SK-N-SH (cell line): Measurements from ENCODE around the gene TCEA3.

Source experiments
- EP300 ChIP-seq, 2 experiments: IDR thresholded peaks; 2 replicates each; pipeline versions ENCODE4 v1.4.0 to v1.6.1; 2012; ENCODE audit warnings: borderline replicate concordance in 1 of 2, low read depth in 1 of 2, low read length in 1 of 2
- GABPA ChIP-seq: IDR thresholded peaks from 2 replicates; pipeline ENCODE4 v1.4.0; 2012; ENCODE audit warnings: low read depth, mild to moderate bottlenecking
- JUND ChIP-seq: IDR thresholded peaks from 2 replicates; pipeline ENCODE4 v1.4.0; 2012
- NRF1 ChIP-seq: IDR thresholded peaks from 2 replicates; pipeline ENCODE4 v1.6.1; 2012; ENCODE audit warnings: low read depth, mild to moderate bottlenecking, low read length
- POLR2AphosphoS5 ChIP-seq: IDR thresholded peaks from 2 replicates; pipeline ENCODE4 v1.6.1; 2012; ENCODE audit warnings: low read depth, low read length
- RAD21 ChIP-seq: IDR thresholded peaks from 2 replicates; pipeline ENCODE4 v1.6.1; 2012; ENCODE audit warnings: mild to moderate bottlenecking, low read length
- RXRA ChIP-seq: IDR thresholded peaks from 2 replicates; pipeline ENCODE4 v1.4.0; 2012; ENCODE audit warnings: low read depth, mild to moderate bottlenecking, borderline replicate concordance
- TAF1 ChIP-seq: IDR thresholded peaks from 2 replicates; pipeline ENCODE4 v1.6.1; 2012; ENCODE audit warnings: low read depth, mild to moderate bottlenecking, low read length, moderate library complexity, borderline replicate concordance
- TEAD4 ChIP-seq: IDR thresholded peaks from 2 replicates; pipeline ENCODE4 v1.4.0; 2012; ENCODE audit warnings: mild to moderate bottlenecking, borderline replicate concordance; ENCODE audit not compliant: insufficient read depth
- TF ChIP-seq, protein P1 (sequence below): fragments of 200-600 bp; sonication (generic); IDR thresholded peaks from 2 replicates; pipeline ENCODE4 v1.6.1; 2017; ENCODE audit warnings: antibody characterized with exemption, mild to moderate bottlenecking, moderate library complexity
- TF ChIP-seq, protein P2 (sequence below): IDR thresholded peaks from 2 replicates; pipeline ENCODE4 v1.4.0; 2012; ENCODE audit warnings: low read depth
- TF ChIP-seq, protein P3 (sequence below): IDR thresholded peaks from 2 replicates; pipeline ENCODE4; 2012
- TF ChIP-seq, protein P4 (sequence below): IDR thresholded peaks from 2 replicates; pipeline ENCODE4 v1.4.0; 2012; ENCODE audit warnings: low read depth, borderline replicate concordance

DNA sequence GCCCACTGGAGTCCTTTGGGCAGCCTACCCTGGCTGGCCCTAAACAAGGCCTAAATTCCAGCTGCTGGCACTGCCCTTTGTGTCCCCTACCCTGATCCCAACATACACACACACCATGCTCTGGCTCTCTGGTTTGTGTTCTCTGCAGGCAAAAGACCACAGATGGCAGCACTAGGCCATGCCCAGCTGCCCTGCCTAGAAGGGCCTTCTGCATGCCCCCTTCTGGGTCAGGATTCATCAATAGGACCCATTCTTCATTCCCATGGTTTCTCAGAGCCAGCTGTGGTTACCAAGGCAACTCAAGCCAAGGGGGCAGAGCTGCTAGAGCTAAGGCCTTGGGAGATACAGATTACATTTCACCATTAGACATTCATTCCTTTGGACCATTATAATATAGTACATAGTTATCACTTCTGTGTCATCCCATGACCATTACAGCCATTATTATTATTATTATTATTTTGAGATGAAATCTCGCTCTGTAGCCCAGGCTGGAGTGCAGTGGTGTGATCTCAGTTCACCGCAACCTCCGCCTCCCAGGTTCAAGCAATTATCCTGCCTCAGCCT is 42.0 kb upstream of the TCEA3 start:
- TF ChIP-seq, protein P1, sequence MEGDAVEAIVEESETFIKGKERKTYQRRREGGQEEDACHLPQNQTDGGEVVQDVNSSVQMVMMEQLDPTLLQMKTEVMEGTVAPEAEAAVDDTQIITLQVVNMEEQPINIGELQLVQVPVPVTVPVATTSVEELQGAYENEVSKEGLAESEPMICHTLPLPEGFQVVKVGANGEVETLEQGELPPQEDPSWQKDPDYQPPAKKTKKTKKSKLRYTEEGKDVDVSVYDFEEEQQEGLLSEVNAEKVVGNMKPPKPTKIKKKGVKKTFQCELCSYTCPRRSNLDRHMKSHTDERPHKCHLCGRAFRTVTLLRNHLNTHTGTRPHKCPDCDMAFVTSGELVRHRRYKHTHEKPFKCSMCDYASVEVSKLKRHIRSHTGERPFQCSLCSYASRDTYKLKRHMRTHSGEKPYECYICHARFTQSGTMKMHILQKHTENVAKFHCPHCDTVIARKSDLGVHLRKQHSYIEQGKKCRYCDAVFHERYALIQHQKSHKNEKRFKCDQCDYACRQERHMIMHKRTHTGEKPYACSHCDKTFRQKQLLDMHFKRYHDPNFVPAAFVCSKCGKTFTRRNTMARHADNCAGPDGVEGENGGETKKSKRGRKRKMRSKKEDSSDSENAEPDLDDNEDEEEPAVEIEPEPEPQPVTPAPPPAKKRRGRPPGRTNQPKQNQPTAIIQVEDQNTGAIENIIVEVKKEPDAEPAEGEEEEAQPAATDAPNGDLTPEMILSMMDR: no peak
- TF ChIP-seq EP300 (IDR thresholded peaks at IDR 0.05; ENCODE audit: borderline replicate concordance in 1 of 2, low read depth in 1 of 2, low read length in 1 of 2): no peak
- TF ChIP-seq GABPA: no peak
- no peak for TF ChIP-seq TAF1
- TF ChIP-seq RXRA: no peak
- TF ChIP-seq, protein P2, sequence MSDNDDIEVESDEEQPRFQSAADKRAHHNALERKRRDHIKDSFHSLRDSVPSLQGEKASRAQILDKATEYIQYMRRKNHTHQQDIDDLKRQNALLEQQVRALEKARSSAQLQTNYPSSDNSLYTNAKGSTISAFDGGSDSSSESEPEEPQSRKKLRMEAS: no peak
- no peak for TF ChIP-seq JUND
- TF ChIP-seq POLR2AphosphoS5: no peak
- no peak for TF ChIP-seq NRF1
- TF ChIP-seq, protein P3, sequence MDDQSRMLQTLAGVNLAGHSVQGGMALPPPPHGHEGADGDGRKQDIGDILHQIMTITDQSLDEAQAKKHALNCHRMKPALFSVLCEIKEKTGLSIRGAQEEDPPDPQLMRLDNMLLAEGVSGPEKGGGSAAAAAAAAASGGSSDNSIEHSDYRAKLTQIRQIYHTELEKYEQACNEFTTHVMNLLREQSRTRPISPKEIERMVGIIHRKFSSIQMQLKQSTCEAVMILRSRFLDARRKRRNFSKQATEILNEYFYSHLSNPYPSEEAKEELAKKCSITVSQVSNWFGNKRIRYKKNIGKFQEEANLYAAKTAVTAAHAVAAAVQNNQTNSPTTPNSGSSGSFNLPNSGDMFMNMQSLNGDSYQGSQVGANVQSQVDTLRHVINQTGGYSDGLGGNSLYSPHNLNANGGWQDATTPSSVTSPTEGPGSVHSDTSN: no peak
- no peak for TF ChIP-seq RAD21
- TF ChIP-seq TEAD4: no peak
- TF ChIP-seq, protein P4, sequence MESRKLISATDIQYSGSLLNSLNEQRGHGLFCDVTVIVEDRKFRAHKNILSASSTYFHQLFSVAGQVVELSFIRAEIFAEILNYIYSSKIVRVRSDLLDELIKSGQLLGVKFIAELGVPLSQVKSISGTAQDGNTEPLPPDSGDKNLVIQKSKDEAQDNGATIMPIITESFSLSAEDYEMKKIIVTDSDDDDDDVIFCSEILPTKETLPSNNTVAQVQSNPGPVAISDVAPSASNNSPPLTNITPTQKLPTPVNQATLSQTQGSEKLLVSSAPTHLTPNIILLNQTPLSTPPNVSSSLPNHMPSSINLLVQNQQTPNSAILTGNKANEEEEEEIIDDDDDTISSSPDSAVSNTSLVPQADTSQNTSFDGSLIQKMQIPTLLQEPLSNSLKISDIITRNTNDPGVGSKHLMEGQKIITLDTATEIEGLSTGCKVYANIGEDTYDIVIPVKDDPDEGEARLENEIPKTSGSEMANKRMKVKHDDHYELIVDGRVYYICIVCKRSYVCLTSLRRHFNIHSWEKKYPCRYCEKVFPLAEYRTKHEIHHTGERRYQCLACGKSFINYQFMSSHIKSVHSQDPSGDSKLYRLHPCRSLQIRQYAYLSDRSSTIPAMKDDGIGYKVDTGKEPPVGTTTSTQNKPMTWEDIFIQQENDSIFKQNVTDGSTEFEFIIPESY: no peak
